H9 (cell line): ENCODE measurements around the gene BRD9. TPM values are rescaled to one million over a fixed set of nuclear protein-coding genes. Genes with fewer than 3 reads are reported as not detected.

Experiments
- DNase-seq: peaks from one replicate; pipeline ENCODE4 v3.0.0-alpha.2; 2017
- H2AFZ ChIP-seq: one replicate; pipeline ENCODE4 v1.6.1; 2013; ENCODE audit warnings: mild to moderate bottlenecking, low read length, control low read depth, moderate library complexity
- H2AK5ac ChIP-seq: 2 replicates; pipeline ENCODE4 v1.6.1; 2013; ENCODE audit warnings: low read length, control low read depth, mixed read lengths; ENCODE audit not compliant: insufficient read length
- H2BK120ac ChIP-seq: one replicate; pipeline ENCODE4 v1.6.1; 2013; ENCODE audit warnings: low read depth, mild to moderate bottlenecking, low read length, control low read depth, inconsistent platforms; ENCODE audit not compliant: poor library complexity, severe bottlenecking
- H2BK12ac ChIP-seq: 2 replicates; pipeline ENCODE4 v1.6.1; 2013; ENCODE audit warnings: low read length, control low read depth, mixed read lengths, low read depth; ENCODE audit not compliant: insufficient read length
- H2BK15ac ChIP-seq: 2 replicates; pipeline ENCODE4 v1.6.1; 2013; ENCODE audit warnings: low read depth, low read length, control low read depth
- H2BK20ac ChIP-seq: one replicate; pipeline ENCODE4 v1.6.1; 2013; ENCODE audit warnings: low read depth, mild to moderate bottlenecking, low read length, control low read depth, inconsistent platforms; ENCODE audit not compliant: poor library complexity, severe bottlenecking
- H2BK5ac ChIP-seq: 2 replicates; pipeline ENCODE4 v1.6.1; 2013; ENCODE audit warnings: low read length, control low read depth, mixed read lengths; ENCODE audit not compliant: insufficient read length
- H3K14ac ChIP-seq: 2 replicates; pipeline ENCODE4 v1.6.1; 2013; ENCODE audit warnings: low read length, control low read depth; ENCODE audit not compliant: insufficient read depth
- H3K18ac ChIP-seq: 2 replicates; pipeline ENCODE4 v1.6.1; 2013; ENCODE audit warnings: low read depth, mild to moderate bottlenecking, mixed read lengths, low read length, control low read depth; ENCODE audit not compliant: insufficient read length
- H3K23ac ChIP-seq: 2 replicates; pipeline ENCODE4 v1.6.1; 2013; ENCODE audit warnings: low read length, control low read depth, mixed read lengths, low read depth; ENCODE audit not compliant: insufficient read length
- H3K23me2 ChIP-seq: 2 replicates; pipeline ENCODE4 v1.6.1; 2013; ENCODE audit warnings: low read depth, mild to moderate bottlenecking, mixed read lengths, low read length, control low read depth; ENCODE audit not compliant: insufficient read length, poor library complexity, severe bottlenecking
- H3K27ac ChIP-seq: 2 replicates; pipeline ENCODE4 v1.5.1; 2013; ENCODE audit warnings: low read length, control low read depth, mixed read lengths, low read depth; ENCODE audit not compliant: insufficient read length
- H3K27me3 ChIP-seq: 2 replicates; pipeline ENCODE4 v1.6.1; 2013; ENCODE audit warnings: low read length, control low read depth, inconsistent platforms; ENCODE audit not compliant: insufficient read depth
- H3K4ac ChIP-seq: 2 replicates; pipeline ENCODE4 v1.6.1; 2013; ENCODE audit warnings: low read depth, mild to moderate bottlenecking, control low read depth, inconsistent platforms, low read length, moderate library complexity
- H3K4me1 ChIP-seq: 2 replicates; pipeline ENCODE4 v1.6.1; 2013; ENCODE audit warnings: low read length, control low read depth, inconsistent platforms; ENCODE audit not compliant: insufficient read depth
- H3K4me2 ChIP-seq: 2 replicates; pipeline ENCODE4 v1.6.1; 2013; ENCODE audit warnings: low read length, control low read depth, mixed read lengths; ENCODE audit not compliant: insufficient read length, insufficient read depth
- H3K56ac ChIP-seq: 2 replicates; pipeline ENCODE4 v1.6.1; 2013; ENCODE audit warnings: low read depth, mild to moderate bottlenecking, mixed read lengths, low read length, control low read depth; ENCODE audit not compliant: insufficient read length
- H3K79me1 ChIP-seq: 2 replicates; pipeline ENCODE4 v1.6.1; 2013; ENCODE audit warnings: low read depth, mild to moderate bottlenecking, moderate library complexity, low read length, control low read depth, inconsistent platforms; ENCODE audit not compliant: insufficient read depth, poor library complexity, severe bottlenecking
- H3K79me2 ChIP-seq: 2 replicates; pipeline ENCODE4 v1.6.1; 2013; ENCODE audit warnings: low read length, control low read depth, inconsistent platforms; ENCODE audit not compliant: insufficient read depth
- H3K9ac ChIP-seq: 2 replicates; pipeline ENCODE4 v1.6.1; 2013; ENCODE audit warnings: low read length, control low read depth, mixed read lengths; ENCODE audit not compliant: insufficient read length; ENCODE audit errors: extremely low read depth
- H3K9me3 ChIP-seq: one replicate; pipeline ENCODE4 v1.6.1; 2013; ENCODE audit warnings: low read depth, low read length, inconsistent platforms; ENCODE audit not compliant: control insufficient read depth
- H3T11ph ChIP-seq: one replicate; pipeline ENCODE4 v1.6.1; 2013; ENCODE audit warnings: mild to moderate bottlenecking, low read length, control low read depth, inconsistent platforms
- H4K20me1 ChIP-seq: one replicate; pipeline ENCODE4 v1.6.1; 2013; ENCODE audit not compliant: control insufficient read depth, insufficient read length, insufficient read depth
- H4K5ac ChIP-seq: 2 replicates; pipeline ENCODE4 v1.6.1; 2013; ENCODE audit warnings: low read depth, mild to moderate bottlenecking, mixed read lengths, low read length, control low read depth; ENCODE audit not compliant: insufficient read length
- H4K8ac ChIP-seq: replicated peaks from 2 replicates; pipeline ENCODE4 v1.6.1; 2013; ENCODE audit warnings: low read length, control low read depth, mixed read lengths, low read depth; ENCODE audit not compliant: insufficient read length
- H4K91ac ChIP-seq: 2 replicates; pipeline ENCODE4 v1.6.1; 2013; ENCODE audit warnings: low read depth, mild to moderate bottlenecking, moderate library complexity, mixed read lengths, low read length, control low read depth; ENCODE audit not compliant: insufficient read length
- H3K27ac Mint-ChIP-seq, 3 experiments: 2 replicates in 2 of 3; 3 replicates in 1 of 3; pipeline ENCODE4 v1.8.0; 2020 to 2021; ENCODE audit warnings: mixed read lengths in 3 of 3, mild to moderate bottlenecking in 1 of 3, moderate library complexity in 1 of 3
- H3K27me3 Mint-ChIP-seq: 2 replicates; pipeline ENCODE4 v1.8.0; 2021; ENCODE audit warnings: low read depth, mild to moderate bottlenecking, moderate library complexity, mixed read lengths
- H3K36me3 Mint-ChIP-seq, 3 experiments: 2 replicates in 2 of 3; 3 replicates in 1 of 3; pipeline ENCODE4 v1.8.0; 2020 to 2021; ENCODE audit warnings: low read depth in 3 of 3, mixed read lengths in 3 of 3; ENCODE audit not compliant: insufficient read depth in 1 of 3
- H3K4me1 Mint-ChIP-seq, 2 experiments: 2 replicates each; pipeline ENCODE4 v1.8.0; 2020; ENCODE audit warnings: mixed read lengths in 2 of 2
- H3K4me3 Mint-ChIP-seq, 2 experiments: 2 replicates in 1 of 2; 3 replicates in 1 of 2; pipeline ENCODE4 v1.8.0; 2020 to 2021; ENCODE audit warnings: mild to moderate bottlenecking in 2 of 2, mixed read lengths in 2 of 2, moderate library complexity in 1 of 2
- H3K9me3 Mint-ChIP-seq, 2 experiments: 2 replicates in 1 of 2; 3 replicates in 1 of 2; pipeline ENCODE4 v1.8.0; 2020; ENCODE audit warnings: mild to moderate bottlenecking in 2 of 2, mixed read lengths in 2 of 2, moderate library complexity in 1 of 2
- CTCF ChIP-seq: fragments of 200-600 bp; sonication (generic); conservative IDR thresholded peaks from 3 replicates; pipeline ENCODE4 v1.8.0; 2021; ENCODE audit warnings: antibody characterized with exemption, mild to moderate bottlenecking
- WGBS: extraction: QIAGEN DNeasy Blood & Tissue Kit; methylation state at CpG from one replicate; pipeline ENCODE4 v1.1.7; 2013; ENCODE audit warnings: missing lambda C conversion rate, low lambda C conversion rate, mixed read lengths; ENCODE audit not compliant: insufficient read length; ENCODE audit errors: extremely low coverage; 5-methylcytosine and 5-hydroxymethylcytosine counted together
- total RNA-seq: library from RNA; stranded (reverse); gene quantifications from 2 replicates; pipeline ENCODE4 v1.2.1, GENCODE V29; 2021

Gene BRD9
- total RNA-seq, 1 experiment from 2014 or later, result 70.5 TPM

GRCh38 chr5:909086-909485, 16.5 kb upstream of the BRD9 start:
- H3K36me3 Mint-ChIP-seq, result peaks cover 53 to 93% (median 87%) of the 10 kb centered on the region in 3 experiments
- Histone ChIP-seq H2BK120ac (no peak overlapping the region), H2BK15ac (no peak overlapping the region), H3K9ac (no peak overlapping the region), H3T11ph (no peak overlapping the region), H3K14ac (no peak overlapping the region), H4K8ac (no peak overlapping the region), H3K79me2 (no peaks in the 10 kb centered on the region), H3K79me1 (no peaks in the 10 kb centered on the region), H2BK12ac (no peak overlapping the region), H3K27me3 (no peaks in the 10 kb centered on the region), H3K4me2 (no peak overlapping the region), H3K27ac (no peak overlapping the region), H3K56ac (no peak overlapping the region), H3K4ac (no peak overlapping the region), H4K5ac (no peak overlapping the region), H2AK5ac (no peak overlapping the region), H2AFZ (no peak overlapping the region), H3K4me1 (no peaks in the 10 kb centered on the region), H3K23ac (no peak overlapping the region), H3K18ac (no peak overlapping the region), H4K20me1 (no peaks in the 10 kb centered on the region), H3K23me2 (no peaks in the 10 kb centered on the region), H2BK5ac (no peak overlapping the region), H3K9me3 (no peaks in the 10 kb centered on the region), H4K91ac (no peak overlapping the region), H2BK20ac (no peak overlapping the region)
- no peak for TF ChIP-seq CTCF
- no CpG with 5 or more reads among the region's 8 CpGs for WGBS
- H3K4me3 Mint-ChIP-seq, result no peak overlapping the region
- no peak for DNase-seq
- H3K9me3 Mint-ChIP-seq, result no peaks in the 10 kb centered on the region
- no peak overlapping the region for H3K27ac Mint-ChIP-seq
- H3K4me1 Mint-ChIP-seq, result peaks cover 0 to 3% of the 10 kb centered on the region in 2 experiments; a peak in 2 of 4 replicates
- H3K27me3 Mint-ChIP-seq, result no peaks in the 10 kb centered on the region
